Thoracic aorta (tissue), 2 donors: Measurements from ENCODE around the gene SEMA3D. TPM values are rescaled to one million over a fixed set of nuclear protein-coding genes. Genes with fewer than 3 reads are reported as not detected.

Experiments used
- ATAC-seq: fragments of 150-250 bp; one replicate; pipeline ENCODE4 v1.8.0; 2017; ENCODE audit warnings: low read depth; ENCODE audit not compliant: insufficient number of reproducible peaks, low FRiP score
- DNase-seq: peaks from one replicate; pipeline ENCODE4 v3.0.0-alpha.2; 2020; ENCODE audit warnings: low spot score
- H3K27ac ChIP-seq, 2 donors: fragments of 200-600 bp; sonication (generic); 1 replicate in 1 of 2; 2 replicates in 1 of 2; pipeline ENCODE4 v1.5.1; 2016; ENCODE audit warnings: mild to moderate bottlenecking in 2 of 2, moderate library complexity in 2 of 2
- H3K27me3 ChIP-seq: fragments of 200-600 bp; sonication (generic); replicated peaks from 2 replicates; pipeline ENCODE4 v1.6.0; 2016; ENCODE audit warnings: mild to moderate bottlenecking; ENCODE audit not compliant: insufficient read depth
- H3K36me3 ChIP-seq: fragments of 200-600 bp; sonication (generic); one replicate; pipeline ENCODE4 v1.5.1; 2016
- H3K4me1 ChIP-seq, 2 donors: fragments of 200-600 bp; sonication (generic); 1 replicate in 1 of 2; 2 replicates in 1 of 2; pipeline versions ENCODE4 v1.5.1 to v1.6.0; 2016; ENCODE audit warnings: low read depth in 2 of 2, mild to moderate bottlenecking in 1 of 2; ENCODE audit not compliant: control insufficient read depth in 1 of 2
- H3K4me3 ChIP-seq: fragments of 200-600 bp; sonication (generic); 2 replicates; pipeline ENCODE4 v1.5.1; 2016; ENCODE audit warnings: mild to moderate bottlenecking
- H3K9me3 ChIP-seq: fragments of 200-600 bp; sonication (generic); 2 replicates; pipeline ENCODE4 v1.5.1; 2016
- total RNA-seq, 2 donors: library from RNA; depleted of rRNA; stranded (reverse); fragments of >200 nt; gene quantifications; one replicate each; pipeline versions ENCODE4 v1.1.0 to v1.2.3, GENCODE V29; 2016
- TF ChIP-seq, protein P1 (sequence below): fragments of 200-600 bp; sonication (generic); IDR thresholded peaks from one replicate; pipeline ENCODE4 v1.5.1; 2019; ENCODE audit warnings: antibody characterized with exemption

SEMA3D gene
- total RNA-seq, 2 donors from 2014 or later, result 18.5 to 22.8 TPM

DNA sequence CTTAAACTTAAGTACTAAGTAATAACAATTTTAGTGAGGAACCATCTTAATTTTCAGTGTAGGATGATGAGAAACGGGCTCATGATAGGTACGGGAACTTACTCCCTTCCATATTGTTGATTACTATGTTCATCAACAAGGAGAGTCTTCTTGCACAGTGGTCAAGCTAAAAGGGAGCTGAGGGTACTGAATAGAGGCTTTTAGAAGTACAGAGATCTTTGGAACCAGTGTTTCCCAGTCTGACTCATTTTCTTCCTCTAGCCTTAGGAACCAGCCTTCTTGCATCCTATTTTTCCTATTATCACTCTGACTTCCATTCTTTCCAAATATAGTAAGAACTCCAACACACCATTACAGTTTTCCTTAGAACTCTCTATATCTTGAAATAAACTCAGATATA is 17.6 kb upstream of the SEMA3D start:
- DNase-seq, result no peak
- Histone ChIP-seq H3K27ac (no peak overlapping the region), H3K36me3 (no peaks in the 10 kb centered on the region), H3K9me3 (no peaks in the 10 kb centered on the region), H3K4me1 (no peaks in the 10 kb centered on the region), H3K4me3 (no peak overlapping the region), H3K27me3 (no peaks in the 10 kb centered on the region)
- ATAC-seq, result no peak
- TF ChIP-seq, protein P1, sequence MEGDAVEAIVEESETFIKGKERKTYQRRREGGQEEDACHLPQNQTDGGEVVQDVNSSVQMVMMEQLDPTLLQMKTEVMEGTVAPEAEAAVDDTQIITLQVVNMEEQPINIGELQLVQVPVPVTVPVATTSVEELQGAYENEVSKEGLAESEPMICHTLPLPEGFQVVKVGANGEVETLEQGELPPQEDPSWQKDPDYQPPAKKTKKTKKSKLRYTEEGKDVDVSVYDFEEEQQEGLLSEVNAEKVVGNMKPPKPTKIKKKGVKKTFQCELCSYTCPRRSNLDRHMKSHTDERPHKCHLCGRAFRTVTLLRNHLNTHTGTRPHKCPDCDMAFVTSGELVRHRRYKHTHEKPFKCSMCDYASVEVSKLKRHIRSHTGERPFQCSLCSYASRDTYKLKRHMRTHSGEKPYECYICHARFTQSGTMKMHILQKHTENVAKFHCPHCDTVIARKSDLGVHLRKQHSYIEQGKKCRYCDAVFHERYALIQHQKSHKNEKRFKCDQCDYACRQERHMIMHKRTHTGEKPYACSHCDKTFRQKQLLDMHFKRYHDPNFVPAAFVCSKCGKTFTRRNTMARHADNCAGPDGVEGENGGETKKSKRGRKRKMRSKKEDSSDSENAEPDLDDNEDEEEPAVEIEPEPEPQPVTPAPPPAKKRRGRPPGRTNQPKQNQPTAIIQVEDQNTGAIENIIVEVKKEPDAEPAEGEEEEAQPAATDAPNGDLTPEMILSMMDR, result no peak

DNA sequence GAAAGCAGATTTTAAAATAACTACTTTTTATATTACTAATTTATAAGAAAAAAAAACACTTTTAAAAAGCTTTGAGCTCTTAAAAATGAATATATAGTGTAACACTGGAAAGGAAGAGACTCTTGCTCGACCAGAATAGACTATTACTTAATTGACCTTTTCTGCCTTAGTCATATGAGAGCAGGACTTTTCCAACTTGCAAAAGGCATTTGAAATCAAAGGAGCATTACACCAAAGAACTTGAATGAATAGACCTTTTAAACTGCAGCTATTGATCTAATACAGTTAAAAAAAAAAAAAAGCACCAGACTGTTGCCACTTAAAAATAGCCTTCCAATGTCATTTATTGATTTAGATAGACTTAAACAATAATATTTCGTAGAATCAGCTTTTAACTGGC is 17.2 kb upstream of the SEMA3D start:
- no peaks in the 10 kb centered on the region for H3K4me1 ChIP-seq
- DNase-seq (no peak), ATAC-seq (no peak)
- no peak overlapping the region for H3K27ac ChIP-seq
- no peak overlapping the region for H3K4me3 ChIP-seq
- no peaks in the 10 kb centered on the region for H3K9me3 ChIP-seq
- H3K27me3 ChIP-seq, result no peaks in the 10 kb centered on the region
- TF ChIP-seq, protein P1, result no peak
- no peaks in the 10 kb centered on the region for H3K36me3 ChIP-seq

DNA sequence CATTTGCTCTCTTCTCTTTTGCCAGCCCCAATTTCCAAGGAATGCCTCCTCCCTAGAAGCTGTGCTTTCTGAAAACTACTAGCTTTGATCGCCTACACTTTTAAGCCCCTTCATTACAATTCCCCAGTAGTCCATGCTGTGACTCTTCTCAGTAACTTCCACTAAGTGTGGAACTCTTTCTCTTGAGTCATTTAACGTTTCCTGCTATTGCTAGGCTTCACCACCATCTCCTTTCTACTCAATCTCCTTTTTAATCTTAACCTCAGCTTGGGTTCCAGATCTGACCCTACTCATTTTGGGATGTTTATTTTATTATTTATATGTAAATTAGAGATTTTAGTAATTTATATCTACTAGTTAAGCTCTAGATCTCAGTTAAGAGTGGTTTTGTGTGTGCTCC is 14.4 kb upstream of the SEMA3D start:
- Histone ChIP-seq H3K4me1 (no peaks in the 10 kb centered on the region), H3K27ac (no peak overlapping the region), H3K27me3 (no peaks in the 10 kb centered on the region), H3K36me3 (no peaks in the 10 kb centered on the region), H3K4me3 (no peak overlapping the region), H3K9me3 (no peaks in the 10 kb centered on the region)
- no peak for DNase-seq
- TF ChIP-seq, protein P1, result no peak
- no peak for ATAC-seq

DNA sequence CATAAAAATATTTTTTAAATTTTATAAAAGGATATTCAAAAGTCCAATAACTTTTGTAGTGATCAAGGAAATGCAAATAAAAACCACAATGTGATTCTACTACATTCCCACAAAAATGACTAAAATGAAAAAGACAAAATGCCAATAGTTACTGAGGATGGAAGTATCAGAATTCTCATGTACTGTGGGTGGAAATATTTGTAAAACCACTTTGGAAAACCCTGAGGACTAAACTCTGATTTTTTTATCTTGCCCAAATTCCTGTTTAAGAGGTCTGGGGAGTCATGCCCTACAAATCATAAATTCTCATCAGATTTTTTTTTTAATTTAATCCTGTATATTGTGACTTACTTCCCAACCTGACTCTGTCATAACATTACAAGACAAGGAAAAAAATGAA is 9.8 kb upstream of the SEMA3D start:
- H3K36me3 ChIP-seq, result no peaks in the 10 kb centered on the region
- TF ChIP-seq, protein P1, result no peak
- H3K27ac ChIP-seq, result no peak overlapping the region
- H3K27me3 ChIP-seq, result no peaks in the 10 kb centered on the region
- H3K4me1 ChIP-seq, result no peaks in the 10 kb centered on the region
- no peak for ATAC-seq
- no peak overlapping the region for H3K4me3 ChIP-seq
- DNase-seq, result no peak
- H3K9me3 ChIP-seq, result no peaks in the 10 kb centered on the region

DNA sequence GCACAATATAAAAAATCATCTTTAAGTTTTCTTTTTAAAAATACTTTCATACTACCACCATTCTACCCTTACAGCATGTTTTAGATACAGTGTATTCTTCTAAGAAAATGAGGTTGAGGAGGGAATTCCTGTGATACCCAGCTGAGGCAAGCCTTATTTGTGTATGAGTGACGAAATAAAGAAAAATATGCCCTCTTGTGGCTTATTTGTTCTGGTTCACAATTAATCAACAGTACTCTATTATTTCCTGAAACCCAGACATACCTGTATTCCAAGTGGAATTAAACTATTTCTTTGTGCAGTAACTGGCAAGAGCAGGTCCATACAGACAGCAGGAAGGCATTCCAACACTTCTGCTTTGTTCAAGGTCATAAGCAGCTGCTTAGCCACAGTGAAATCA is 4.5 kb upstream of the SEMA3D start:
- Histone ChIP-seq H3K9me3 (no peaks in the 10 kb centered on the region), H3K4me3 (no peak overlapping the region), H3K27ac (no peak overlapping the region), H3K4me1 (no peaks in the 10 kb centered on the region), H3K36me3 (no peaks in the 10 kb centered on the region), H3K27me3 (no peaks in the 10 kb centered on the region)
- no peak for DNase-seq
- no peak for ATAC-seq
- TF ChIP-seq, protein P1, result peak; percentile 40
